HCEC 1CT (cell line): Measurements from ENCODE around the gene RGS8.

Experiments used
- DNase-seq: peaks from one replicate; pipeline ENCODE4 v3.0.0-alpha.2; 2017

The RGS8 gene

GRCh38 chr1:182670032-182670749 lies 14.2 kb downstream of the RGS8 start:
- no peak for DNase-seq

GRCh38 chr1:182669266-182669665 lies 15.1 kb downstream of the RGS8 start:
- DNase-seq: no peak

DNA sequence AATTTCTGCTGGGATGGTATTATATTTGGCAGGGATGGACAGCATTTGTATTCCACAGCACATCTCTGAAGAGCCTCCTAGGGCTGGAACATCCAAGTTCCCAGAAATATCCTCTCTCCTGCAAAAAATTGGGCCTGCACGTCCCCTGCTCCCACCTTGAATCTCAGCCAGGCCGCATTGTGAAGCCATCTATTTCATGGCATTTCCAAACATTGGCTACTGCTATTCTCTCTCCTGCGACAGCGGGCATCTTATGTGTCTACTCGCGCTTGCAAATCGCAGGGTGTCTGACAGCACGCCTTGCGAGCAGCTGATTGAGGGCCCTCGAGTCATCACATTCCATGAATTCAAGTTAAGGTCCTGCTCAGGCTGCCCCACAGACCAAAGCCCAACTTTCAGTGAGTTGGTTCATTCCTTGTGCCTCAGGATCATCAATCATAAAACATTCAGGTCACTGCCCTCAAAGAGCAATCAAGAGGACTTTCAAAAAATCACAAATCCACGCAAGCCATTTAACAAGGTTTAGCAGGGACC lies 15.8 kb downstream of the RGS8 start:
- no peak for DNase-seq

DNA sequence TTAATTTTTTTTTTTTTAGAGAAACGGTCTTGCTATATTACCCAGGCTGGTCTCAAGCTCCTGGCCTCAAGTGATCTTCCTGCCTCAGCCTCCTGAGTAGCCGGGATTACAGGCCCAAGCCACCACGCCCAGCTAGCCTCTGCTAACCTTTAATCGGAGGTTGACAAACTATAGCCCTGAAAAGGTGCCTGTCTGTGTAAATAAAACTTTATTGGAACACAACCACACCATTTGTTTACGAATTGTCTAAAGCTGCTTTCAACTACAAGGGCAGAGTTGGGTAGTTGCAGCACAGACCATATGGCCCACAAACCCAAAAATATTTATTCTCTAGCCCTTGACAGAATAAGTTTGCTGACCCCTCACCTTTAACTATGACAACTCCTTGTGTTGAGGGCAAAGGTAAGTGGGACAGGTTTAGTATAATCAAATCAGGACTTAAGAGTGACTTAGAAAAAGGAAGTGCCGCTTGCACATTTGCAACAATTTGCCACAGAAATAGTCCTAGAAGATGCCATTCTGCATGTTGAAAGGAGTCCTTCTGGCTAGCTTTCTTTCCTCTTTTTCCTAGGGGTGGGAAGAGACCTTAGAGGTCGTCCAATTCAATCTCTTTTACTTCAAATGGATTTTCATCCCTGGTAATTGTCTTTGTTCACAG lies 16.4 kb downstream of the RGS8 start:
- no peak for DNase-seq

- DNase-seq: no peak
Measured at GRCh38 chr1:182666706-182667105, 17.7 kb downstream of the RGS8 start.

DNA sequence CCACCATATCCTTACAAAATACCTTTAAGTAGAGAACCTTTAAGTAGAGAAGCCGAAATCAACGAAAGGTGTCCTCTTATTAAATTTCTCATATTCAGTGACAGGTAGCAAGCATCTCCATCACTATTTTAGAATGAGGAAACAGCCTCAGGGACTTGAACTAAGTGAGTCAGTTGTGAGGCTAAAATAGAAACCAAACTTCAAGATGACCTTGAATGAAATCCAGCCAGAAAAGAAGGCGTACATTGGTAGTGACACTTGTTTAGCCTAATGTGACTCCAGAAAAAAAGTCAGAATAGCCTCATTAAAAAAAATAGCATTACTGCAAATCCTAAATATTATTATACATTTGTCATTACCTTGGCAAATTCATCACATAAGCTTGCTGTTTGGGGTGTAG lies 20.1 kb downstream of the RGS8 start:
- no peak for DNase-seq

DNA sequence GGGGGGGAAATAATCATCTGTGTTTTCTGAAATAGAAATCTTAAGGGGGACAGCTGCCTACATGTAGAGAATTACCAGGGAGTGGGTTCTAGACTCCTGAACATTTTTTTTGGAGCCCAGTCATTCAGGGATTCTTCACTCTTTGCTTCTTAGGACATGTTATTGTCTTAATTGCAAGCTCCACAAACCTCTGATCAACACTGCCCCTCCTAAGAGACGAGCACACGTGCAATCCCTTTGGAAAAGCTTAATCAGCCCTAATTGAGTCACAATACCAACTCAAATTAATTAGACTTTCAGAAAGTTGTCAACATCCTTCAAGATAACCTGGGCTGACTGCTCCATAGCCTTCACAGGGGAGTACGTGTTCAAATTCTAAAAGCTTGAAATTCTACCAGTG lies 21.4 kb downstream of the RGS8 start:
- DNase-seq: no peak

DNA sequence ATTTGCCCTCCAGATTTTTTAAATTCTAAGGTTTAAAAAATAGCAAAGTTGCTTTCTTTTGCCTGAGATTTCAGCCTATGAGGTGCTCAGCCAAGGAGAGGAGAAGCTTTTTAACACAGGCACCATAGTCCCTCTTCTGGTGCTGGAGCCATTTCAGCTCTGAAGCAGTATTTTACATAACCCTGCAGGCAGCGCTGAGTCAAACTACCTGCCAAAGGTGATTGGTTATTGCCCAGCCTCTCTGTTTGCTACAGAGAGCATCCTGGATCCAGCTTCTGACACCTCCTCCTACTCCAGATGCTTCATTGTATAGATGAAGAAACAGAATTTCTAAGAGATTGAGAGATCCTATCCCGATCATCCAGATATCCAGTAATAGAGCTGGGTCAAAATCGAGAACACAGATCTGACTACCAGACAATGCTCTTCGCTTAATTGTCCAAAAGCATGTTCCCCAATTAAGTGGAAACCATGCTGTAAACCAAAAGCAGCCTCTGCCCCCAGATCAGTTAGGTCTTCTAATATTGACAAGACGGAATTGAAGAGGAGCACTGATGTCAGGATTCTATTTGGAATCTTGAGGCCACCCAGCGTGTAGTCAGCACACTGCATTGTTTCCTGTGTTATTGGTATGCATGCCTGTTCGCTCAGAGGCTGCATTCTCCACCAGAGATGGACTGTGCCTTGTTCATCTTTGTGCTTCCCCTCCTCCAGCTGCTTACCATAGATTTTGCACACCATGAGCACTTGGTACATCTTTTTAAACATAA lies 22.1 kb downstream of the RGS8 start:
- no peak for DNase-seq

- DNase-seq: no peak
Measured at GRCh38 chr1:182658055-182658454, 26.3 kb downstream of the RGS8 start.

DNA sequence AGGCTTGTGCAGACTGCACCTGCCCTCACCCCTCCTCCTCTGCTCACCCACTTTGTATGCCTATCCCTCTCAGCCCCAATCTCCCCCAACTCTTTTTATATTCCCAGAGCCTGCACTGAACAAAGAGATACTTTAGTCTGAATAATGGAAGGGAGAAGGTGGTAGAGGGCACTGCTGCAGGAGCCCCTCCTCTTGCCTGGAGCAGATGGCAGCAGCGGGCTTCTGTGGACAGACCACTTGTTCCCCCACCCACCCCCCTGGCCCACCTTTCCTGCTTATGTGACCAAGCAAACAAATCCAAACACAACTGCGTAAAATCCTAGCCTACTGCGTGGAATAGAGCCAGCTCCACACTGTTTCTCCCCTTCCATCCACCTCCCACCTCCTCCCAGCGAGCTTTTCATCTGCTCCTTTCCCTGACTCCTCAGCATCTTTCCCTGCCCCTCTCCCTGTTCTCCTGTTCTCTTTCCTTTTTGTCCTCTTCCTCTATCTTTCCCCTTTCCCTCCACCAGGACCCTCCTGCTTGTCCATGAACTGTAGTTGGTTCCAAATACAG lies 27.5 kb downstream of the RGS8 start:
- no peak for DNase-seq

GRCh38 chr1:182653986-182654385 lies 30.4 kb downstream of the RGS8 start:
- DNase-seq: no peak

- DNase-seq: no peak
Measured at GRCh38 chr1:182652933-182653332, 31.5 kb downstream of the RGS8 start.

- no peak for DNase-seq
Measured at GRCh38 chr1:182651339-182651724, 33.1 kb downstream of the RGS8 start.

DNA sequence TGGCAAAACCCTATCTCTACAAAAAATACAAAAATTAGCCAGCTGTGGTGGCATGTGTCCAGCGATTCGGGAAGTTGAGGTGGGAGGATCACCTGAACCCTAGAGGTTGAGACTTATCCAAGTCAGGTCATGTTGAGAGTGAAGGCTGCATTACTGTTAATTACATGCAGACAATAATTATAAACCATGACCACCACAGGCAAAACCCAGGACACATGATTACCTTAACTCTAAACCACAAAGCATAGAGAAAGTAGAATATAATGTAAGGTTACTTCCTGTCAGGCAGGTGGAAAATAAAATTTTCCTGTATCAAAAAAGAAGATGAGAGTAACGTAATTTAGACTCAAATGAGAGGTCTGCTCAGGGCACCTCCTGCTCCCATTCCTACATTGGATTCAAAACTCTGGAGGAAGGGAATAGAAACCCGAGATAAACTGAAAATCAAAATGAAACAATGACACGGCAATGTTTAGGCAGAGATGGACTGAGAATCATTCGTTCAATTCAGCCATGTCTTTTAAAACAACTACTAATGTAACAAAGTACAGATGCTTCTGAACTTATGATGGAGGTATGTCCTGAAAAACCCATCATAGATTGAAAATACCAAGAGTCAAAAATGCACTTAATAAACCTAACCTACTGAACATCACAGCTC lies 33.6 kb downstream of the RGS8 start:
- no peak for DNase-seq

DNA sequence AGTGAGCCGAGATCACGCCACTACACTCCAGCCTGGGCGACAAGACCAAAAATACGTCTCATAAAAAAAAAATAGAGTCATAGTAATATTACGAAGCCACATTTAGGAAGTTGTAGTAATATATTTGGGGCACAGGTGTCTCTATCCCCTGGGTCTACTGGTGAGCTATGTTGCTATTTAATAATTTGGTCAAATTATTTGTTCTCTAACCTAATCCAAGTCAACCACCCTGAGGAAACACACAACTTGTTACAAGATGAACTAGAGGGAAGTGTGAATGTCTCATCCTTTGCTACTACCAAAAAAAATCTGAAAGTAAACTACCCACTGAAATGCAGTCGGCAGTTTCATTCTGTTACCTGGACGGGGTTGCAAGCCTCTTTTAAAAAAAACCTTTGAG lies 35.3 kb downstream of the RGS8 start:
- no peak for DNase-seq

DNA sequence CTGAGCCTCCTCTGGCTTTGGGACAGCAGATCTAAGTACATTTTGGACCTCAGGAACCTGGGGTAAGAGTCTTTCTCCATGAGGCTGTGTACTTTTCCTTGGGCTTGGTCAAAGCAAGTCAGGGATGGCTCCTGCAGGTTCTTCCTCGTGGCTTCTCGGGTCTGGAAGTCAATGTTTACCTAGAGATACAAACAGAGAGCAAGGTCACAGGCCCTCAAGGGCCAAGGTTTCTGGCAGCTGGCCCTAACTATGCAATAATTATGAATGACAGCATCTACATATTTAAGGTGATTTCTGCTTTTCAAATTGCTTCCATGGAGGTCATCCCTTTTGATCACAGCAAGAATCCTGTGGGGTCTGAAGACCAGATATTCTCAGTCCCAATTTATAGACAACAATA lies 37.6 kb downstream of the RGS8 start:
- DNase-seq: no peak

DNA sequence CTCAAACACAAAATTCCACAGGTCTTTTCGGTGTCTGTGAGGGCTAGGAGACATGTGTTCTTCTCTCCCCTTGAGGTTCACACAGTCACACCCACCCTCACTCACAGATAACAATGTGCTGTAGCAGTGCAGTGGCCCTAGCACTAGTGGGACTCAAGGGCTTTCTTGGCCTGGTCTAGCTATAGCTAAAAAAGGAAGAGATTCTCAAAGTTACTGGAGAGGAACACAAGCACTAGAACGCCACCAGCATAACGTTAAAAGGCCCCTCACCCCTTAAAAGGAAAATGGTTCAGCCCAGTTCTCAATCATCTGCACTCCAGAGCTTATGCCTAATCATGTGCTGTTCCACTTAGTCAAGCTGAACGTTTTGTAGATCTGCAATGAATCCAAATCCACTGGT lies 39.5 kb downstream of the RGS8 start:
- DNase-seq: no peak

- DNase-seq: no peak
Measured at GRCh38 chr1:182643699-182644098, 40.7 kb downstream of the RGS8 start.

DNA sequence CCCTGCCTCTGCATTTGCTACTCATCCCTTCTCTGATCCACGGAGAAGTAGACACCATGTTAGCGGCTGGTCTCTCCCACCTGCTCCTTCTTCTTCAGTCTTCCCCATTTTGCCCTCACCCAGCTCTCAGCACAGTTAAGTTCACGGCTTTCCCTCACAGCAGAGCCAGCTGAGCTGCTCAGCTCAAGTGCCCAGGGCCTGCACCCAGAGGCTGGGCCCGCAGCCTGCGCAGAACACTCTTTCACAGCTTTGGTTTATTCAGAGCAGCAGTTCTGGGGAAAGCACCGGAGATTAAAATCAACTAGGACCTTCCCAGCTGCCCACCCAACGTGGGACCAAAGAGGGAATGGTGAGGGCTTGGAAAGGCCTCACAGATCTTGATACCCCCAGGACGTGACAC lies 41.9 kb downstream of the RGS8 start:
- DNase-seq: no peak

- DNase-seq: no peak
Measured at GRCh38 chr1:182641561-182641960, 42.8 kb downstream of the RGS8 start.

DNA sequence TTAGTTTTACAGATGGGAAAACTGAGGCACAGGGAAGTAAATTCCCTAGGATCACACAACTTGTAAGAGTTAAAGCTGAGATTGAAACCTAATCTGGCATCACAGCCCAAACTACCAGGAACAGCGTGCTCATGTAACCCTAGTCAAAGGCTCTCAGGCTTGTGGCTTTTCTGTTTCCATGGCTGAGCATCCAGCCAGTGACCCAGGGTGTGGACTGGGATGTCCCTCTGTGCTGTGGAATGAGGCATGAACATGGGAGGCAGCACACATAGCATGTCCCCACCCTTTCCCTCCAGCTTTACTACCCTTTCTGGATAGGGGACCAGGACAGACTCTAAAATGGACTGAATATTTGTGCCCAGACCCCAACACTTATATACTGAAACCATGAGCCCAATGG lies 45.1 kb downstream of the RGS8 start:
- DNase-seq: no peak

DNA sequence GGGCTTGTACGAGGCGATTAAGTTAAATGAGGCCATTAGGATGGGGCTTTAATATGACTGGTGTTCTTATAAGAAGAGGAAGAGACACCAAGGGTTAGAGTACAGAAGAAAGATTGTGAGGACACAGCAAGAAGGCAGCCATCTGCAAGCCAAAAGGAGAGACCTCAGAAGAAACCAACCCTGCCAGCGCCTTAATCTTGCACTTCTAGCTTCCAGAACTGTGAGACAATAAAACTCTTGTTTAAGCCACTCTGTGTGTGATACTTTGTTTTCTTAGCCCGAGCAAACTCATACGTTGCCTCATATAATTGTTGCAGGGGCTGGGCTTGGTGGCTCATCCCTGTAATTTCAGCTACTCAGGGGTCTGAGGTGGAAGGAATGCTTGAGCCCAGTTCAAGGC lies 46.6 kb downstream of the RGS8 start:
- DNase-seq: no peak

DNA sequence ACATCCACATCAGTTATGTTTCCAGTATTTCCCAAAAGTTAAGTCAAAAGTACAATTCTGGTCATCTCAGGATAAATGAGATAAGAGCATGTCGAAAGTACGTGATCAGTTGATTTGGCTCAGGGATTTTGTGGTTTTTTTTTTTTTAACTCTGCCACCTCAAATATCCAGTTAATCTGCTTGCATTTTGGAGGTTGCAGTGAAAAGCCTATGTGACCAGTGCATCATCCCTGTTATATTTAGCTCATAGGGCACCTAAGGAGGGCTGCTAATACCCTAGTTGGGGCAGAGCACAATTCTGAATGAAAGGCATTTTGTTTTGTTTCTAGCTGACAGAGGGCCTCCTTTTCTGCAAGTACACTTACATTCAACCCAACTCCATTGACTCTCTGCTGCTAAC lies 48.5 kb downstream of the RGS8 start:
- no peak for DNase-seq
